Peyer's patch (tissue), 4 donors: ENCODE data around the gene LRP5. TPM values are rescaled to one million over a fixed set of nuclear protein-coding genes. Genes with fewer than 3 reads are reported as not detected.

Experiments
- DNase-seq, 3 donors: peaks; one replicate each; pipeline ENCODE4 v3.0.0-alpha.2; 2017 to 2019
- H3K27ac ChIP-seq, 4 donors: fragments of 200-600 bp; sonication (generic); one replicate each; pipeline ENCODE4 v1.5.1; 2016 to 2019
- H3K27me3 ChIP-seq, 2 donors: fragments of 200-600 bp; sonication (generic); one replicate each; pipeline ENCODE4 v1.5.1; 2019
- H3K36me3 ChIP-seq, 3 donors: fragments of 200-600 bp; sonication (generic); one replicate each; pipeline ENCODE4 v1.5.1; 2016 to 2019
- H3K4me1 ChIP-seq, 4 donors: fragments of 200-600 bp; sonication (generic); one replicate each; pipeline ENCODE4 v1.5.1; 2016 to 2019
- H3K4me3 ChIP-seq, 4 donors: fragments of 200-600 bp; sonication (generic); 1 replicate in 3 of 4; 2 replicates in 1 of 4; pipeline ENCODE4 v1.5.1; 2016 to 2019; ENCODE audit warnings: mild to moderate bottlenecking in 1 of 4
- H3K9me3 ChIP-seq, 4 donors: fragments of 200-600 bp; sonication (generic); one replicate each; pipeline ENCODE4 v1.5.1; 2016 to 2019; ENCODE audit warnings: mild to moderate bottlenecking in 1 of 4
- POLR2A ChIP-seq, 2 donors: fragments of 450-650 bp; IDR thresholded peaks; one replicate each; pipeline ENCODE4 v1.5.1; 2017; ENCODE audit warnings: antibody characterized with exemption in 2 of 2, mild to moderate bottlenecking in 2 of 2, moderate library complexity in 2 of 2
- total RNA-seq, 4 donors: library from RNA; depleted of rRNA; stranded (reverse); fragments of >200 nt; gene quantifications; one replicate each; pipeline ENCODE4 v1.1.0, GENCODE V29; 2016
- TF ChIP-seq, protein P1 (sequence below), 6 experiments: fragments of 450-650 bp in 4 of 6; fragments of 200-600 bp in 2 of 6; sonication (generic) in 1 of 6; IDR thresholded peaks; one replicate each; pipeline ENCODE4 v1.5.1; 2017 to 2019; ENCODE audit warnings: antibody characterized with exemption in 6 of 6, mild to moderate bottlenecking in 3 of 6, moderate library complexity in 1 of 6

Gene LRP5
- total RNA-seq, 4 donors from 2014 or later, result 149 to 196 (median 168) TPM

DNA sequence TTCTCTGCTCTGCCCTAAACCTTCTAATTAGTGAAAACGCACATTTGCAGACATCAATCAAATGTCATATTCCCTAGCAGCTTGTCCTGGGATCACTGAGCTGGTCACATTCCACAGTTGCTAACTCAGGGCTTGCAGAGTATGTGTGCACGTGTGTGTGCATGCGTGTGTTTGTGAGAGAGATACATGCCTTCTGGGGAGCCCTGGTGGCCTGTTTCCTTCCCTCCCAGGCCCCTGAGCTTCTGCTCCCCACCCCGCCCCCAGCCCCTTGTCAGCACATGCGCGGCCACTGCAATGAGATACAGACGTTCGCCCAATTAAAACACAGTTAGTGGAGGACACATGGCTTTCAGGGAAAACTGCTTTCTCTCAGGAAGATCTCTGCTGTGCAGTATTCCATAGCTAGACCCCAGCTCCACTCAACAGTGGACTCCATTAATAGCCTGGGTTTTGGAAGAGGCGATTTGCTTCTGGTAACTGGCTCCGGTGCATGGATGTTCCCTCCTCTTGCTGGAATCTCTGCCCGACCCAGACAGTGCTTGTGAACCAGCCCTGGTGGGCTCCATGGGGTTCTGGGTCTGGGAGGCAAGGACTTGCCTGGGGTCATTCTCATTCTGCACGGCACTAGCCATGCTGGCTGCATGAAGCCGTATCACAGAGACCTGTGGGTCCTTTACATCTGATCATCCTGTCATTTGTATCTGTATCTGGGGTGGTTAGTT lies 17.7 kb downstream of the LRP5 start:
- DNase-seq, result no peak
- peaks cover 0 to 88% (median 10%) of the 10 kb centered on the region in 4 donors for H3K4me1 ChIP-seq

DNA sequence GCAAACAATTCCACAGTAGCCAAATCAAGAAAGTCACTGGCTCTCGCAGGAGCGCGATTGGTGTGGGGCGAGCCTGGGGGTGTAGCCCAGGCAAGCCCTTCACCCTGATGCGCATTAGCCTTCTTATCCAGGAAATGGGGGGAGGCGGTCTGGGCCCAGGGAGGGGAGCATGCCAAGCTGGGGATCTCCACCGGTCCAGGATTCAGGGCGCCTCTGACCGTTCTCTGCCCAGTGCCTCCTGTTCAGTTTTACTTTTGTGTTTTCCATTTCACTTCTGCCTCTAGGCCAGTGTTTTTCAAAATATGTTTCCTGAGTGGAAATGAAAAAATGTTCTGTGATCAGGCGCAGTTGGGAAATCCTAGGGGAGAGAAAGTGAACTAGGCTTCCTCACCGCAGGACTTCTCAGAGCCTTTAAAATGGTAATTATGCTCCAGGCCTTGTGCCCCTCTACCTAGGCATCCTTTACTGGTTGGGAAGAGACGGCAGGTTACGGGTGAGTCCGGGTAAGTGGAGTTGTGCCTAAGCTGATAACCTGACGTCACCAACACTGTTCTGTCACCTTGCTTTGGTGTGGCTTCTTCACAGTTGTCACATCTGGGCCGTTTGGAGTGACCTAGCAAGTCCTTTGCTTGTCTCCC lies 18.4 kb downstream of the LRP5 start:
- TF ChIP-seq POLR2A (IDR thresholded peaks at IDR 0.05), result no peak
- TF ChIP-seq, protein P1, sequence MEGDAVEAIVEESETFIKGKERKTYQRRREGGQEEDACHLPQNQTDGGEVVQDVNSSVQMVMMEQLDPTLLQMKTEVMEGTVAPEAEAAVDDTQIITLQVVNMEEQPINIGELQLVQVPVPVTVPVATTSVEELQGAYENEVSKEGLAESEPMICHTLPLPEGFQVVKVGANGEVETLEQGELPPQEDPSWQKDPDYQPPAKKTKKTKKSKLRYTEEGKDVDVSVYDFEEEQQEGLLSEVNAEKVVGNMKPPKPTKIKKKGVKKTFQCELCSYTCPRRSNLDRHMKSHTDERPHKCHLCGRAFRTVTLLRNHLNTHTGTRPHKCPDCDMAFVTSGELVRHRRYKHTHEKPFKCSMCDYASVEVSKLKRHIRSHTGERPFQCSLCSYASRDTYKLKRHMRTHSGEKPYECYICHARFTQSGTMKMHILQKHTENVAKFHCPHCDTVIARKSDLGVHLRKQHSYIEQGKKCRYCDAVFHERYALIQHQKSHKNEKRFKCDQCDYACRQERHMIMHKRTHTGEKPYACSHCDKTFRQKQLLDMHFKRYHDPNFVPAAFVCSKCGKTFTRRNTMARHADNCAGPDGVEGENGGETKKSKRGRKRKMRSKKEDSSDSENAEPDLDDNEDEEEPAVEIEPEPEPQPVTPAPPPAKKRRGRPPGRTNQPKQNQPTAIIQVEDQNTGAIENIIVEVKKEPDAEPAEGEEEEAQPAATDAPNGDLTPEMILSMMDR (IDR thresholded peaks at IDR 0.05), result no peak
- no peak for DNase-seq
- H3K4me1 ChIP-seq, result peaks cover 0 to 88% (median 10%) of the 10 kb centered on the region in 4 donors
- no peaks in the 10 kb centered on the region for H3K36me3 ChIP-seq
- H3K9me3 ChIP-seq, result no peaks in the 10 kb centered on the region
- peak overlapping the region in 3 of 4 donors; percentile 36 to 83 (median 80) for H3K27ac ChIP-seq
- H3K27me3 ChIP-seq, result no peaks in the 10 kb centered on the region
- H3K4me3 ChIP-seq, result peak overlapping the region in 1 of 4 donors; percentile 15

More for the DNA sequence above, 17.7 kb downstream of the LRP5 start:
- H3K4me3 ChIP-seq, result no peak overlapping the region
- TF ChIP-seq, protein P1 (IDR thresholded peaks at IDR 0.05), result no peak
- no peak for TF ChIP-seq POLR2A (IDR thresholded peaks at IDR 0.05)
- H3K27ac ChIP-seq, result peak overlapping the region in 3 of 4 donors; percentile 36 to 83 (median 80)
- H3K27me3 ChIP-seq, result no peaks in the 10 kb centered on the region
- H3K9me3 ChIP-seq, result no peaks in the 10 kb centered on the region
- no peaks in the 10 kb centered on the region for H3K36me3 ChIP-seq

DNA sequence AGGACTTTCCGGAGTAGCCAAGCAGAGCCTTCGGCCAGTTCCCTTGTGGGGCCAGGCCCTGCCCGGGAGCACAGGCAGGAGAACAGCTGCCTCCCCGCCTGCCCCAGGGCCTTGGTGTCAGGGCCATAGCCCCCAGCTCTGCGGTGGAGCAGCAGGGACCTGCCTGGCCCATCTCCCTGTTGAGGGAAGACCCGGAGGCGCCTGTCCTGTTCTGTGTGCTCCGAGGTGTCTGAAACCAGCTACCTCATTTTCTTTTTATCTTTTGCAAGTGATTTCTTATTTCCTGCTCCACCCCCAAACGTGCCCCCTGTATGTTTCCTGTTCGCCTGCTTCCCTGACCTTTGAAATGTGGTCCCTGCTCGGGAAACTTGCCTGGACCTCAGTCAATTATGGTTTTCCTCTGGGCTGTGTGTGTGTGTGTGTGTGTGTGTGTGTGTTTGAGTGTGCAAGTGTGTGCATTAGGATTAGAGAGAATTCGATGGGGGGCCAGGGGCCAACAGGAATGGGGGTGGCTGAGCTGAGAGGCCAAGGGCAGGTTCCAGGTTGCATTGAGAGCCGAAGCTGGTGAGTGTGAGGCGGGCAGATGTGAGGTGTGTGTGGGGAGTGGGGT lies 19.1 kb downstream of the LRP5 start:
- no peak for DNase-seq
- H3K27ac ChIP-seq, result peak overlapping the region in 3 of 4 donors; percentile 36 to 83 (median 80)
- H3K4me3 ChIP-seq, result peak overlapping the region in 1 of 4 donors; percentile 15
- H3K27me3 ChIP-seq, result no peaks in the 10 kb centered on the region
- TF ChIP-seq, protein P1 (IDR thresholded peaks at IDR 0.05), result no peak
- no peak for TF ChIP-seq POLR2A (IDR thresholded peaks at IDR 0.05)
- H3K36me3 ChIP-seq, result no peaks in the 10 kb centered on the region
- peaks cover 0 to 88% (median 10%) of the 10 kb centered on the region in 4 donors for H3K4me1 ChIP-seq
- H3K9me3 ChIP-seq, result no peaks in the 10 kb centered on the region

DNA sequence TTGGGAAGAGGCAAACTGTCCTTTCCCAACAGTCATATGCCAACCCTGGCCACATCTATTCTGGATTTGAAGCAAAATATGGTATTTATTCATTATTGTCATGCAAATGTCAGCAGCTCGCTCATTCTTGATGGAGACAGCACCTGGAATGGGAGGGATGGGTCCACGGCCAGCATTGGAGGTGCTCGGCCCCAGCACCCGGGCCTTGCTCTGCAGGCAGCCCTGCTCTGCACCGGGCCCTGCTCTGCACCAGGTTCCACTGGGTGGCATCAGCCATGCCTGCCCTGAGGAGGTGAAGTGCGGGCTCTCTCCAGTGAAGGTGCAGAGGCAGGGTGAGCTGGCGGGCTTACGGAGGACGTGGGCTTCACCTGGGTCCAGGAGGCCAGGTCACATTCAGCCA lies 19.8 kb downstream of the LRP5 start:
- no peaks in the 10 kb centered on the region for H3K36me3 ChIP-seq
- peak overlapping the region in 1 of 4 donors; percentile 83 for H3K27ac ChIP-seq
- no peak overlapping the region for H3K4me3 ChIP-seq
- TF ChIP-seq POLR2A (IDR thresholded peaks at IDR 0.05), result no peak
- TF ChIP-seq, protein P1 (IDR thresholded peaks at IDR 0.05), result no peak
- no peak for DNase-seq
- H3K4me1 ChIP-seq, result peaks cover 0 to 86% (median 10%) of the 10 kb centered on the region in 4 donors
- no peaks in the 10 kb centered on the region for H3K27me3 ChIP-seq
- no peaks in the 10 kb centered on the region for H3K9me3 ChIP-seq

DNA sequence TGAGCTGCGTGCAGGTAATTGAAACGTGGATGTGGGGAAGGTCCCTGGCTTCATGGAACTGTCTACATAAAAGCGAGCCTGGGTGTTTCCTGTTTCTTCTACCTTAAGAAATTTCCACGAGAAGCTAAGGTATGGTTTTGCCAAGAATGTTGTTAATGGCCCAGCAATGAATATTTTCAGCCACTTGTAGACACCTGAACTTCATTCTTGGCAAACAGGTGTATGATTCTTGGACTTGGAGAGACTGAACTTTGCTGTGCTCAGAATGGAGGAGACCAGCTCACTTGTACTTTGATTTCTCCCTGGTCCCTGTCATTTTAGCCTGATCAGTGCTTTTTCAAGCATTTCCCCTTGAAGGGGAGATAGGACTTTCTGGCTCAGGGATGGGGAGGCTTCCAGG lies 20.8 kb downstream of the LRP5 start:
- Histone ChIP-seq H3K4me3 (no peak overlapping the region), H3K4me1 (peaks cover 0 to 86% (median 6%) of the 10 kb centered on the region in 4 donors), H3K27me3 (no peaks in the 10 kb centered on the region), H3K9me3 (no peaks in the 10 kb centered on the region), H3K36me3 (no peaks in the 10 kb centered on the region), H3K27ac (peak overlapping the region in 1 of 4 donors; percentile 7)
- no peak for DNase-seq
- TF ChIP-seq, protein P1 (IDR thresholded peaks at IDR 0.05), result no peak
- TF ChIP-seq POLR2A (IDR thresholded peaks at IDR 0.05), result no peak
